ENCODE data around the gene NAA40. TPM values are rescaled to one million over a fixed set of nuclear protein-coding genes. Genes with fewer than 3 reads are reported as not detected.

Gene NAA40
- total RNA-seq, 2 donors from 2014 or later = 20.2 to 30.9 TPM

DNA sequence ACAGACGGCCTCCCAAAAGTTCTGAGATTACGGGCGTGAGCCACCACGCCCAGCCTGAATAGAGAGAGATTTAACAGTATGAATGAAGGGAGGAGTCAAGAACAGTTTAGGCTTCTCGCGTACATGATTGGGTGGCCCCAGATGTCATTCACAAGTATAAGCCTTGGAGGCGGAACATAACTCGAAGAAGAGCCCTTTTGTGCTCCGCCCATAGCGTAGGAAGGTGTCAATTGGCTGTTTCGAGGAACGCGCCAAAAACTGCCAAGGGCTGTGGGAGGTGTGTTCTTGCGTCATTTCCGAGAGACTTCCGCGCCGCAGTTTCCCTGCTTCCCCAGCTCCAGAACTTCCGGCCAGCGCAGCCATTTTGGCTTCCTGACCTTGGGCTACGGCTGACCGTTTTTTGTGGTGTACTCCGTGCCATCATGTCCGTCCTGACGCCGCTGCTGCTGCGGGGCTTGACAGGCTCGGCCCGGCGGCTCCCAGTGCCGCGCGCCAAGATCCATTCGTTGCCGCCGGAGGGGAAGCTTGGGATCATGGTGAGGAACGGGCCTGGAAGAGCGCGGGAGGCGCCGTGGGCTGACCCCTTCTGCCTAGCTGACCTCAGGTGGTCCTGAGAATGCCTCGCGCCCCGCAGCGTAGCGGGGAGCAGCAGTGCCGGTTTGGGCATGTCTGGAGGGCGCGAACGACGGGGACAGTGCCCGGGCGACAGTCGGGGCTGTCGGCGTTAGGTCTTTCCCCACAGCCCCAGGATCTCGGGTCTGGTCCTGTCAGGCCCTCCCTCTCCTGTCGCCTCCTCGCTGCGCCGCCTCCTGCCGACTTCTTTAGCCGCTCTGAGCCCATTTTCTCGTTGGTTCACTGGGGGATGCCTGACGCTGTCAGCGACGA is 35.7 kb downstream of the NAA40 start, which contains the start of gene COX8A:
TSS of gene COX8A (plus strand) at position 362 of the 885 bp plus-strand sequence. CDS start at position 423, 61 bp downstream.
- H3K4me1 Mint-ChIP-seq = peaks cover 21% of the 10 kb centered on the region
- peak within 1 kb of the TSS; percentile 98 for H3K27ac Mint-ChIP-seq
- ATAC-seq (replicated peaks) = peak; percentile 99
- H3K9me3 Mint-ChIP-seq = no peaks in the 10 kb centered on the region
- H3K36me3 Mint-ChIP-seq (ENCODE audit: low read depth) = peaks cover 40% of the 10 kb centered on the region
- no peaks in the 10 kb centered on the region for H3K27me3 Mint-ChIP-seq
- peak within 1 kb of the TSS; percentile 99 for H3K4me3 Mint-ChIP-seq

DNA sequence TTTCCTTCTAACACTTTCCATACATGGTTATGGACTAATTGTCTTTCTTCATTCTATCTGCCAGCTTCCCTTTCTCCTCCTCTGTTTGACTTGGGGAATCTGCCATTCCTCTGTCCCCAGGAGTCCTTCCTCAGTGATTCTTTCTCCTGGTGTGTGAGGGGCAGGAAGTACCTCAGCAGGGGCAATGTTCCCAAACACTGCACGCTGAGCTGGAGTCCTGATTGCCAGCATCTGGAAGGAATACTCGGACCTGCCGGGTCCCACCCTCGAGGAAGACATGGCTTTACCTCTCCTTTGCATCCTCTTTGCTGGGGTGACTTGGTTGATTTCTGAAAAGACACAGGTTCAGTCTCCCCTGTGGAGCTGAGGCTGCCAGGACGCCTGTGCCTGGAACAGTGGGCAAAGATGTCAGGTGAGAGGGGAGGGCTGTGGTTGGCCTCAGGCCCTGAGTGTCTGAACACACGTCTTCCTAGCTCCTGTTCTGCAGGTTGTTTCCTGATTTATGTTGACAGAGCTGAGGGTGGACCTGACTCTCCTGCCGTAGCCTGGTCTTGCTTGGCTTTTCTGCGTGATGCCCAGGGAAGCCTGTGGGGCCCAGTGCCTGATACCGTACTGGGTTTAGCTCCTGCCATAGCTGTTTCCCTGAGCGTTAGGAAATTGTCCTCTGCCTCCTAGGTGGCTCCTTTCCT is 39.9 kb downstream of the NAA40 start:
- peak overlapping the region; percentile 14 for H3K4me3 Mint-ChIP-seq
- H3K36me3 Mint-ChIP-seq (ENCODE audit: low read depth) = peaks cover 40% of the 10 kb centered on the region
- H3K9me3 Mint-ChIP-seq = no peaks in the 10 kb centered on the region
- H3K27me3 Mint-ChIP-seq = no peaks in the 10 kb centered on the region
- H3K27ac Mint-ChIP-seq = peak overlapping the region; percentile 67
- peaks cover 16% of the 10 kb centered on the region for H3K4me1 Mint-ChIP-seq
- ATAC-seq (replicated peaks) = no peak

DNA sequence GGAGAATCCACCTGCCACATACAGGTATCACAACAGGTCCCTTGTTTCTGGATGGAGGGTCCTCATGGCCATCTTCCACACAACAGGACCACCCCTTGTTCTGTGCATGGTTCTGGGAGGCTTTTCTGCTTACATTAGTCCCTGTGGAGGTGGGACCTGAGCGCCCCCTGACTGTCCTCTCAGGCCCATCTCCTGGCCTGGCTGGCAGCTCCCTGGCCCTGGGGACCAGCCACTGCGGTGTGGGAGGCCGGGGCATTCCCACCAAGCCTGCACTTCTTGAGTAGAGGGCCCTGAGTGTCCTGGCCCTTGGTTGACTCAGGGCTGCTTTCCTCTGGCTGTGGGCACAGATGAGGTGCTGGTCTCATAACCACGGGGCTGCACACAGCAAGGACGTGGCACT is 40.6 kb downstream of the NAA40 start:
- no peaks in the 10 kb centered on the region for H3K9me3 Mint-ChIP-seq
- ATAC-seq (replicated peaks) = no peak
- peaks cover 38% of the 10 kb centered on the region for H3K36me3 Mint-ChIP-seq (ENCODE audit: low read depth)
- no peak overlapping the region for H3K4me3 Mint-ChIP-seq
- no peak overlapping the region for H3K27ac Mint-ChIP-seq
- peaks cover 16% of the 10 kb centered on the region for H3K4me1 Mint-ChIP-seq
- no peaks in the 10 kb centered on the region for H3K27me3 Mint-ChIP-seq

DNA sequence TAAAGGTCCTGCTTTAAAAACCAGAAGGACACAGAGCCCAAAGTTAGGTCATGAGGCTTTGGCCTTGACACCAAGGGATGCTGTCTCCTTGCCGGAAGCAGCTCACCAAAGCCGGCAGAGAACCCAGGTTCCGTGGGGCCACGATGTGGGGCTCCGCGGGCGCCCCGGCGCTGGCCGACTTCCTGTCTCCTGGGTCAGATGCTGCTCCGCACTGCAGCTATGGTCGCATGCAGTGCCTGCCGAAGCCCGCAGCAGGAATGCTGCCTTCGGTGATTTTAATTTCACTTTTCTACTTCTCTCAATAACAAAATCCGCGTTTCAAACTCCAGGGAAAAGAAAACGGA is 47.0 kb downstream of the NAA40 start:
- H3K4me1 Mint-ChIP-seq = peaks cover 16% of the 10 kb centered on the region
- peak overlapping the region; percentile 99 for H3K4me3 Mint-ChIP-seq
- H3K27me3 Mint-ChIP-seq = no peaks in the 10 kb centered on the region
- H3K36me3 Mint-ChIP-seq (ENCODE audit: low read depth) = peaks cover 36% of the 10 kb centered on the region
- H3K9me3 Mint-ChIP-seq = no peaks in the 10 kb centered on the region
- H3K27ac Mint-ChIP-seq = peak overlapping the region; percentile 99
- ATAC-seq (replicated peaks) = peak; percentile 84

DNA sequence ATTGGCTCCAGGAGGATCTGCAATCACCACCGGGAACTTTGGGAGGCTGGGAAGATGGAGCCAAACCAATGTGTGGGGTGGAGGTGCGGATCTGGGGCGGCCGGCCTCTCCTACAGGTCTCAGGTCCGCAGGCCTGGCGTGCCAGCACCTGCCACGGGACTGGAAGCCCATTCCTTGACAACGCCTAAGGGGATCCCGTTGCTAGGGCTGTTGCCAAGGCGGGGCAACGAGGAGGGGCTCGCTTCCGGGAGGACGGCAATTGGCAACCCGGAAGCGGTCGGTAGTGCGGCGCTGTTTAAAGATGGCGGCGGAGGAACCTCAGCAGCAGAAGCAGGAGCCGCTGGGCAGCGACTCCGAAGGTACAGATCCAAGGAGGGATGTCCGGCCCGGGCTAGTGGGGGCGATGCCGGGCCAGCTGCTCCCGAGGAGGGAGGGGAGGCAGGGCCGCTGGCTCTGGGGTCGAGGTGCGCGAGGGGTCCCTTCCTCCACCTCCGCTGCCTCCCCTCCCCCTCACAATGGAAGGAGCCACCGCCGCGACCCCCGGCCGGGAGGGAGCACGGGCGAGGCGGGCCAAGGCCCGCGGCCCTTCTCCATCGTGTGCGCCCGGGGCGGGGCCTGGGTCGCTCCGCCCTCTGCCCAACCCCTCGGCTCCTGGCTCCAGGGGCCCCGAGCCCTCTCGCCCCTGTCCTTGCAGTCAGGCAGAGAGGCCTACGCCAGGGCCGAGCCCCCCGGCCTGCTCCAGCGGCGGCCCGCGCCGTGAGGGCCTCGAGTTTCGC is 47.5 kb downstream of the NAA40 start, which contains the start of gene OTUB1:
TSS of gene OTUB1 (plus strand) at position 283 of the 776 bp plus-strand sequence. CDS start at position 302, 19 bp downstream.
- Mint-ChIP-seq H3K27ac (peak within 1 kb of the TSS; percentile 99), H3K4me1 (peaks cover 16% of the 10 kb centered on the region), H3K27me3 (no peaks in the 10 kb centered on the region), H3K9me3 (no peaks in the 10 kb centered on the region), H3K36me3 (ENCODE audit: low read depth) (peaks cover 41% of the 10 kb centered on the region), H3K4me3 (peak within 1 kb of the TSS; percentile 99)
- ATAC-seq (replicated peaks) = peak; percentile 97

DNA sequence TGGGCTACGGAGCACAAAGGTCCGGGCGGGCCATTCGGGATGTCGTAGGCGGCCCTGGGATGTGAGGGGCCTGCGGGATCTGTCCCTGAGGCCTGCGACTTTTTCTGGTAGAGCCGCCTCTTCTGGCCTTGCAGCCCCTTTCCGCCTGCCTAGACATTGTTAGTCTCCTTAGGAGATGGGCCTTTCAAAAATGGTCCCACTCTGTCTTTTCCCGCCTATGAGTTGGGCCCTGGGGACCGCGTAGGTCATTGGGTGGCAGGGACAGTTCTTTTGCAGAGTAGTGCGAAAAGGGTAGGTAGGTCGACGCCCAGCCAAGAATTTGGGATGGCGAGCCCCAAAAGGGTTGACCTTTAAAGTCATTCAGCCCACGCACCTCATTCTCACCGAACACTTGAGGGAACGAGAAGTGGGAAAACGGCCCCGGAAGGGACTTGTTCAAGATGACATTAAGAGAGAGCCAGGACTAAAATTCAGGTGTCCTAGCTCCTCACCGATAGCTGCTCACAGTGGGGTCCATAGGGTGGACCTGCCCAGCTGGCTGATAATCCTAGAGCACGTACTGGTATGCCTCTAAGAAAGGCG is 48.2 kb downstream of the NAA40 start:
- Mint-ChIP-seq H3K36me3 (ENCODE audit: low read depth) (peaks cover 48% of the 10 kb centered on the region), H3K4me3 (peak overlapping the region; percentile 99), H3K4me1 (peaks cover 21% of the 10 kb centered on the region), H3K9me3 (no peaks in the 10 kb centered on the region), H3K27me3 (no peaks in the 10 kb centered on the region), H3K27ac (no peak overlapping the region)
- no peak for ATAC-seq (replicated peaks)

DNA sequence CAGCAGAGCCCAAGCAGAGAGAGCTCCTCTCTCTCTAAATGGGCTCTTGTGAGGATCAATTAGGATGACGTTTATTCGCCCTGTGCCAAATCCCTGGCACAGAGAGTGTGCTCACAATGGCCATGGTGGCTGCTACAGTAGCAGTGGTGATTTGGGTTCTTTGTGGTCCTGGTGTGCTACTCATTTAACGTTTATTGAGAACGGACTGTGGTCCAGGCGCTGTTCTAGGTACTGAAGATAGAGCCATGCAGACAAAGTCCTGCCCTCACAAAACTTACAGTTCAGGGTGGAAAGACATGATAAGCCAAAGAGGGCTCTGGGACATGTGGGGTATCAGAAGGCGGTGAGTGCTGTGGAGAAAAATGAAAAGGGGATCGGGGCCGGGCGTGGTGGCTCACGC is 52.8 kb downstream of the NAA40 start:
- peak overlapping the region; percentile 46 for H3K27ac Mint-ChIP-seq

DNA sequence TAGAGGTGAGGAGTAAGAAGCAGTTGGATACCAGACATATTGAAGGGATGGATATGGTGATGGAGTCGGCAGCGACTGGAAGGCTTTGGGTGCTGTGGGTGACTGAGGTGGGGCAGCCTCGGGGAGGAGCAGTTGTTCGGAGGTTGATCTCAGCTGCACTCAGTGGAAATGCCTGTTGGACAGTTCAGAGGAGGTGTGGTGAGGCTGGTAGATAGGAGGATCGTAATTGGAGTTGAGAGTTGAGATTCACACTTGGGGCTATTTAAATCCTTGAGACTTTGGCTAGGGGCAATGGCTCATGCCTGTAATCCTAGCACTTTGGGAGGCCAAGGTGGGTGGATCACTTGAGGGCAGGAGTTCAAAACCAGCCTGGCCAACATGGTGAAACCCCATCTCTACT is 54.3 kb downstream of the NAA40 start:
- peaks cover 96% of the 10 kb centered on the region for H3K36me3 Mint-ChIP-seq (ENCODE audit: low read depth)
- no peak for ATAC-seq (replicated peaks)
- no peaks in the 10 kb centered on the region for H3K27me3 Mint-ChIP-seq
- no peak overlapping the region for H3K27ac Mint-ChIP-seq
- no peaks in the 10 kb centered on the region for H3K9me3 Mint-ChIP-seq
- no peak overlapping the region for H3K4me3 Mint-ChIP-seq
- H3K4me1 Mint-ChIP-seq = peaks cover 19% of the 10 kb centered on the region

More for the DNA sequence above, 52.8 kb downstream of the NAA40 start:
- H3K36me3 Mint-ChIP-seq (ENCODE audit: low read depth) = peaks cover 82% of the 10 kb centered on the region
- H3K4me3 Mint-ChIP-seq = no peak overlapping the region
- peaks cover 16% of the 10 kb centered on the region for H3K4me1 Mint-ChIP-seq
- H3K27me3 Mint-ChIP-seq = no peaks in the 10 kb centered on the region
- no peak for ATAC-seq (replicated peaks)
- H3K9me3 Mint-ChIP-seq = no peaks in the 10 kb centered on the region

DNA sequence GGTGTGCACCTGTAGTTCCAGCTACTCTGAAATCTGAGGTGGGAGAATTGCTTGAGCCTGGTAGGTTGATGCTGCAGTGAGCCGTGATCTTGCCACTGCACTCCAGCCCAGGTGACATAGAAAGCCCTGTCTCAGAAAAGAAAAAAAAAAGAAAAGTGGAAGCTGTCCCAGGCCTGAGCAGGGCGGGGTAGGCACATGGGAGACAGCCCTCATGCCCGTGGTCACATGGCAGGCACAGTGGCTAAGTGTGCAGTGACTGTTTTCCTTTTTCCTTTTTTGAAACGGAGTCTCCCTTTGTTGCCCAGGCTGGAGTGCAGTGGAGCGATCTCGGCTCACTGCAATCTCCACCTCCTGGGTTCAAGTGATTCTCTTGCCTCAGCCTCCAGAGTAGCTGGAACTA is 55.2 kb downstream of the NAA40 start:
- H3K27ac Mint-ChIP-seq = peak overlapping the region; percentile 30
- no peak overlapping the region for H3K4me3 Mint-ChIP-seq
- peaks cover 13% of the 10 kb centered on the region for H3K4me1 Mint-ChIP-seq
- no peaks in the 10 kb centered on the region for H3K9me3 Mint-ChIP-seq
- no peak for ATAC-seq (replicated peaks)
- H3K27me3 Mint-ChIP-seq = no peaks in the 10 kb centered on the region
- H3K36me3 Mint-ChIP-seq (ENCODE audit: low read depth) = peaks cover 92% of the 10 kb centered on the region

DNA sequence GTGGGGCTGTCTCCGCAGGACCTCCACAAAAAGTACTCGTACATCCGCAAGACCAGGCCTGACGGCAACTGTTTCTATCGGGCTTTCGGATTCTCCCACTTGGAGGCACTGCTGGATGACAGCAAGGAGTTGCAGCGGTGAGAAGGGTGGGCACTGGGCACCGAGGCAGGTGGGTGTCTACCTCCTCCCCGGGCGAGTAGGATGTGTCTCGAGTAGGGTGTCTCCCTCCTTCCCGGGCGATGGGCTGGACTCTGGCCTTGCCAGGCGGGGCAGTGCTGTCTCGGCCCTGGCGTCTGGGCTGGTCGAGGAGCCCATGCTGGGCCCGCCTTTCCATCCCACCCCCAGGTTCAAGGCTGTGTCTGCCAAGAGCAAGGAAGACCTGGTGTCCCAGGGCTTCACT is 57.7 kb downstream of the NAA40 start:
- no peaks in the 10 kb centered on the region for H3K9me3 Mint-ChIP-seq
- ATAC-seq (replicated peaks) = no peak
- peaks cover 66% of the 10 kb centered on the region for H3K36me3 Mint-ChIP-seq (ENCODE audit: low read depth)
- no peak overlapping the region for H3K27ac Mint-ChIP-seq
- no peak overlapping the region for H3K4me3 Mint-ChIP-seq
- no peaks in the 10 kb centered on the region for H3K27me3 Mint-ChIP-seq
- peaks cover 11% of the 10 kb centered on the region for H3K4me1 Mint-ChIP-seq

DNA sequence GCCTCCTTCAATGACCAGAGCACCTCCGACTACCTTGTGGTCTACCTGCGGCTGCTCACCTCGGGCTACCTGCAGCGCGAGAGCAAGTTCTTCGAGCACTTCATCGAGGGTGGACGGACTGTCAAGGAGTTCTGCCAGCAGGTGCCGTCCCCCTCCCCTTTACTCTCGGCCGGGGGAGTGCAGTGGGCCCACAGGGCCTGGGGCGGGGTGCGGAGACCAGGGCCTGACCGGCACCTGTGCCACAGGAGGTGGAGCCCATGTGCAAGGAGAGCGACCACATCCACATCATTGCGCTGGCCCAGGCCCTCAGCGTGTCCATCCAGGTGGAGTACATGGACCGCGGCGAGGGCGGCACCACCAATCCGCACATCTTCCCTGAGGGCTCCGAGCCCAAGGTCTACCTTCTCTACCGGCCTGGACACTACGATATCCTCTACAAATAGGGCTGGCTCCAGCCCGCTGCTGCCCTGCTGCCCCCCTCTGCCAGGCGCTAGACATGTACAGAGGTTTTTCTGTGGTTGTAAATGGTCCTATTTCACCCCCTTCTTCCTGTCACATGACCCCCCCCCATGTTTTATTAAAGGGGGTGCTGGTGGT is 58.4 kb downstream of the NAA40 start:
- H3K4me3 Mint-ChIP-seq = no peak overlapping the region
- no peak for ATAC-seq (replicated peaks)
- H3K36me3 Mint-ChIP-seq (ENCODE audit: low read depth) = peaks cover 60% of the 10 kb centered on the region
- no peaks in the 10 kb centered on the region for H3K9me3 Mint-ChIP-seq
- H3K4me1 Mint-ChIP-seq = peaks cover 8% of the 10 kb centered on the region
- no peak overlapping the region for H3K27ac Mint-ChIP-seq
- no peaks in the 10 kb centered on the region for H3K27me3 Mint-ChIP-seq

DNA sequence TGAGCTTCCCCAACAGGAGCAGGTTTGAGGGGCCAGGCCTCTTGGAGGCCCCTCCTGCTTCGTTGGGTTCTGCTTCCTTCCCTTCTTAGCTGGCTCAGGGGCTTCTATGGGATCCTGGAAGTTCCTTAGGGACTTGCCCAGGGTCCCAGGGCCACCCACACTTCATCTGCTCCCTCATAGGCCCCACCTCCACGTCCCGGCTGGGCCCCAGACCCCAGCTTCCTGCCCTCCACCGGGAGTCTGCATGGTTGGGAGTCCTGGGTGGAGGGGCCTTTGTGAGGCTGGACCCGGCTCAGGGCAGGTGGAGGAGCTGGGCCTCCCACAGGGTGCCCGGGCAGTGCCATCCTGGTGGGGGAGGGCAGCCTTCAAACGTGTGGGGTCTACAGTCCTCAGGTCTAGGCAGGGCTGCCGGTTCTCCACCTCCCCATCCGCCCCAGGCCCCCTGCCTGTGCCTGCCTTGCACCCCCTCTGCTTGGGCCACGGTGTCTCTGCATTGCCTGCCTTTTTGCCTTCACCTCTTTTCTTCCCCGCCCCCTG is 59.1 kb downstream of the NAA40 start:
- H3K36me3 Mint-ChIP-seq (ENCODE audit: low read depth) = peaks cover 53% of the 10 kb centered on the region
- no peaks in the 10 kb centered on the region for H3K27me3 Mint-ChIP-seq
- H3K4me3 Mint-ChIP-seq = no peak overlapping the region
- H3K4me1 Mint-ChIP-seq = peaks cover 7% of the 10 kb centered on the region
- no peak overlapping the region for H3K27ac Mint-ChIP-seq
- ATAC-seq (replicated peaks) = no peak
- H3K9me3 Mint-ChIP-seq = no peaks in the 10 kb centered on the region

DNA sequence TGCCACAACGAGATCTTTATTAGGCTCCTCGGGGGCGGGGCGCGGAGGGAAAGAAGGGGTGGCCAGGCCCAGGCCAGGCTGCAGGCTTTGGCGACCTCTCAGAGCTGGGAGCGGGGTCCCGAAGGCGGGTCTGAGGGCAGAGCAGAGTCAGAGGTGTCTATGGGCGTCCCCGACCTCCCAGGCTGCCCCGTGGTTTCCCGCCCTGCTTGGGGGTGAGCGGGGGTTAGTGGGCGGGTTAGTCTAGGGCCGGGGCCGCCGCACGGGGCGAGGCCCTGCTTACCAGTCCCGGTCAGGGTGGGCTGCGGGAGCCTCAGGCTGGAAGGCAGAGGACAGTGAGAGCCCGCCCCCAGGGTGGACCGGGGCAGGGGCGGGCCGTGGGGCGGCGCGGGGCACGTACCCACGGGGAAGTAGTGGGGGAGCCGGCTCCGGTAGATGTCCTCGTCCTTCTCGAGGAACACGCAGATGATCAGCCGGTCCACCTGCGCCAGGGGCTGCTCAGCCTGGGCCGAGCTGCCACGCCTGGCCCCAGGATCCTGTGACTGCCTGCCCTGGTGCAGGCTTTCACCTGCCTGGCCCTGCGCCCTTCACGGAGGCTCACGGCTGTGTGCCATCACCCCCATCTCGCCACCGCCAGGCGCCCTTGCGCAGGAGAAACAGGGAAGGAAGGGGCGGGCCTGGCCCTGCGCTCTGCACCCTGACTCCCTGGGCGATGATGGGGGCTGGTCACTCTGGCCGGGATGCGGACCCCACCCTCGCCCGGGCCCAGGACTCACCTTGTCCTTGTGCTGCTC is 60.0 kb downstream of the NAA40 start:
- peaks cover 44% of the 10 kb centered on the region for H3K36me3 Mint-ChIP-seq (ENCODE audit: low read depth)
- H3K27ac Mint-ChIP-seq = no peak overlapping the region
- no peak overlapping the region for H3K4me3 Mint-ChIP-seq
- no peaks in the 10 kb centered on the region for H3K27me3 Mint-ChIP-seq
- peaks cover 3% of the 10 kb centered on the region for H3K4me1 Mint-ChIP-seq
- no peaks in the 10 kb centered on the region for H3K9me3 Mint-ChIP-seq
- ATAC-seq (replicated peaks) = peak; percentile 10

All from activated T-helper 17 cell treated with anti-CD3 and anti-CD28 coated beads, Interleukin-2, amount 50 U/mL, for 72 hours (primary cell).